Gastrocnemius medialis (tissue), 4 donors: ENCODE data around the gene MRTO4.

Source experiments
- POLR2A ChIP-seq, 2 donors: fragments of 450-650 bp; IDR thresholded peaks; one replicate each; pipeline ENCODE4 v1.6.1; 2017; ENCODE audit warnings: antibody characterized with exemption in 2 of 2, mild to moderate bottlenecking in 2 of 2, moderate library complexity in 2 of 2
- TF ChIP-seq, protein P1 (sequence below), 5 experiments: fragments of 450-650 bp in 3 of 5; fragments of 200-600 bp in 2 of 5; sonication (generic) in 2 of 5; IDR thresholded peaks in 4 of 5; conservative IDR thresholded peaks in 1 of 5; 1 replicate in 4 of 5; 2 replicates in 1 of 5; pipeline ENCODE4 v1.5.1; 2016 to 2019; ENCODE audit warnings: antibody characterized with exemption in 5 of 5, mild to moderate bottlenecking in 3 of 5, moderate library complexity in 3 of 5

DNA sequence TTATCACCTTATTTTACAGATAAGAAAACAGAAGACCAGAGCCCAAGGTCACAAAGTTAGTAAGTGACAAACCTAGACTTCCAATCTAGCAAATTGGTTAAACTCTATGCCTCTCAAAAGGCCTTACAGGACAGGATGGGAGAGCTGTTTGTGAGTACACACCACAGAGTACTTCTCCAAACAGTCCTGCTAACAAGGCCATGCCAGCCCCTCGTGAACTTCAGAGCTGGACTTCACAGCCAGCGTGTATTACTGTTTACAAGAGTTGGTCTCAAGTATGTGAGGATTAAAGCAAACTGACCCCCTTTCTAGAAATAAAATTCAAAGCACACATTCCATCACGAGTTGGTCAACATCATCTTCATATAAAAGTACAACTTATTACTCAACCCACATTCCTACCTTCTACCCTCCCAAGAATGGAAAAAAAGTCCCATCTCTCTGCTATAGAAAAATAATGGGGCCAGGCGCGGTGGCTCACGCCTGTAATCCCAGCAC lies 21.7 kb upstream of the MRTO4 start:
- TF ChIP-seq, protein P1, sequence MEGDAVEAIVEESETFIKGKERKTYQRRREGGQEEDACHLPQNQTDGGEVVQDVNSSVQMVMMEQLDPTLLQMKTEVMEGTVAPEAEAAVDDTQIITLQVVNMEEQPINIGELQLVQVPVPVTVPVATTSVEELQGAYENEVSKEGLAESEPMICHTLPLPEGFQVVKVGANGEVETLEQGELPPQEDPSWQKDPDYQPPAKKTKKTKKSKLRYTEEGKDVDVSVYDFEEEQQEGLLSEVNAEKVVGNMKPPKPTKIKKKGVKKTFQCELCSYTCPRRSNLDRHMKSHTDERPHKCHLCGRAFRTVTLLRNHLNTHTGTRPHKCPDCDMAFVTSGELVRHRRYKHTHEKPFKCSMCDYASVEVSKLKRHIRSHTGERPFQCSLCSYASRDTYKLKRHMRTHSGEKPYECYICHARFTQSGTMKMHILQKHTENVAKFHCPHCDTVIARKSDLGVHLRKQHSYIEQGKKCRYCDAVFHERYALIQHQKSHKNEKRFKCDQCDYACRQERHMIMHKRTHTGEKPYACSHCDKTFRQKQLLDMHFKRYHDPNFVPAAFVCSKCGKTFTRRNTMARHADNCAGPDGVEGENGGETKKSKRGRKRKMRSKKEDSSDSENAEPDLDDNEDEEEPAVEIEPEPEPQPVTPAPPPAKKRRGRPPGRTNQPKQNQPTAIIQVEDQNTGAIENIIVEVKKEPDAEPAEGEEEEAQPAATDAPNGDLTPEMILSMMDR (IDR thresholded peaks at IDR 0.05 in 4 of 5, conservative IDR thresholded peaks at IDR 0.05 in 1 of 5), result no peak
- TF ChIP-seq POLR2A (IDR thresholded peaks at IDR 0.05), result no peak
